H9 (cell line): ENCODE data around the gene PDE5A. TPM values are rescaled to one million over a fixed set of nuclear protein-coding genes. Genes with fewer than 3 reads are reported as not detected.

Experiments
- DNase-seq: peaks from one replicate; pipeline ENCODE4 v3.0.0-alpha.2; 2017
- H2AFZ ChIP-seq: one replicate; pipeline ENCODE4 v1.6.1; 2013; ENCODE audit warnings: mild to moderate bottlenecking, low read length, control low read depth, moderate library complexity
- H2AK5ac ChIP-seq: 2 replicates; pipeline ENCODE4 v1.6.1; 2013; ENCODE audit warnings: low read length, control low read depth, mixed read lengths; ENCODE audit not compliant: insufficient read length
- H2BK120ac ChIP-seq: one replicate; pipeline ENCODE4 v1.6.1; 2013; ENCODE audit warnings: low read depth, mild to moderate bottlenecking, low read length, control low read depth, inconsistent platforms; ENCODE audit not compliant: poor library complexity, severe bottlenecking
- H2BK12ac ChIP-seq: 2 replicates; pipeline ENCODE4 v1.6.1; 2013; ENCODE audit warnings: low read length, control low read depth, mixed read lengths, low read depth; ENCODE audit not compliant: insufficient read length
- H2BK15ac ChIP-seq: 2 replicates; pipeline ENCODE4 v1.6.1; 2013; ENCODE audit warnings: low read depth, low read length, control low read depth
- H2BK20ac ChIP-seq: one replicate; pipeline ENCODE4 v1.6.1; 2013; ENCODE audit warnings: low read depth, mild to moderate bottlenecking, low read length, control low read depth, inconsistent platforms; ENCODE audit not compliant: poor library complexity, severe bottlenecking
- H2BK5ac ChIP-seq: 2 replicates; pipeline ENCODE4 v1.6.1; 2013; ENCODE audit warnings: low read length, control low read depth, mixed read lengths; ENCODE audit not compliant: insufficient read length
- H3K14ac ChIP-seq: 2 replicates; pipeline ENCODE4 v1.6.1; 2013; ENCODE audit warnings: low read length, control low read depth; ENCODE audit not compliant: insufficient read depth
- H3K18ac ChIP-seq: 2 replicates; pipeline ENCODE4 v1.6.1; 2013; ENCODE audit warnings: low read depth, mild to moderate bottlenecking, mixed read lengths, low read length, control low read depth; ENCODE audit not compliant: insufficient read length
- H3K23ac ChIP-seq: 2 replicates; pipeline ENCODE4 v1.6.1; 2013; ENCODE audit warnings: low read length, control low read depth, mixed read lengths, low read depth; ENCODE audit not compliant: insufficient read length
- H3K23me2 ChIP-seq: 2 replicates; pipeline ENCODE4 v1.6.1; 2013; ENCODE audit warnings: low read depth, mild to moderate bottlenecking, mixed read lengths, low read length, control low read depth; ENCODE audit not compliant: insufficient read length, poor library complexity, severe bottlenecking
- H3K27ac ChIP-seq: 2 replicates; pipeline ENCODE4 v1.5.1; 2013; ENCODE audit warnings: low read length, control low read depth, mixed read lengths, low read depth; ENCODE audit not compliant: insufficient read length
- H3K27me3 ChIP-seq: 2 replicates; pipeline ENCODE4 v1.6.1; 2013; ENCODE audit warnings: low read length, control low read depth, inconsistent platforms; ENCODE audit not compliant: insufficient read depth
- H3K4ac ChIP-seq: 2 replicates; pipeline ENCODE4 v1.6.1; 2013; ENCODE audit warnings: low read depth, mild to moderate bottlenecking, control low read depth, inconsistent platforms, low read length, moderate library complexity
- H3K4me1 ChIP-seq: 2 replicates; pipeline ENCODE4 v1.6.1; 2013; ENCODE audit warnings: low read length, control low read depth, inconsistent platforms; ENCODE audit not compliant: insufficient read depth
- H3K4me2 ChIP-seq: 2 replicates; pipeline ENCODE4 v1.6.1; 2013; ENCODE audit warnings: low read length, control low read depth, mixed read lengths; ENCODE audit not compliant: insufficient read length, insufficient read depth
- H3K56ac ChIP-seq: 2 replicates; pipeline ENCODE4 v1.6.1; 2013; ENCODE audit warnings: low read depth, mild to moderate bottlenecking, mixed read lengths, low read length, control low read depth; ENCODE audit not compliant: insufficient read length
- H3K79me1 ChIP-seq: 2 replicates; pipeline ENCODE4 v1.6.1; 2013; ENCODE audit warnings: low read depth, mild to moderate bottlenecking, moderate library complexity, low read length, control low read depth, inconsistent platforms; ENCODE audit not compliant: insufficient read depth, poor library complexity, severe bottlenecking
- H3K79me2 ChIP-seq: 2 replicates; pipeline ENCODE4 v1.6.1; 2013; ENCODE audit warnings: low read length, control low read depth, inconsistent platforms; ENCODE audit not compliant: insufficient read depth
- H3K9ac ChIP-seq: 2 replicates; pipeline ENCODE4 v1.6.1; 2013; ENCODE audit warnings: low read length, control low read depth, mixed read lengths; ENCODE audit not compliant: insufficient read length; ENCODE audit errors: extremely low read depth
- H3K9me3 ChIP-seq: one replicate; pipeline ENCODE4 v1.6.1; 2013; ENCODE audit warnings: low read depth, low read length, inconsistent platforms; ENCODE audit not compliant: control insufficient read depth
- H3T11ph ChIP-seq: one replicate; pipeline ENCODE4 v1.6.1; 2013; ENCODE audit warnings: mild to moderate bottlenecking, low read length, control low read depth, inconsistent platforms
- H4K20me1 ChIP-seq: one replicate; pipeline ENCODE4 v1.6.1; 2013; ENCODE audit not compliant: control insufficient read depth, insufficient read length, insufficient read depth
- H4K5ac ChIP-seq: 2 replicates; pipeline ENCODE4 v1.6.1; 2013; ENCODE audit warnings: low read depth, mild to moderate bottlenecking, mixed read lengths, low read length, control low read depth; ENCODE audit not compliant: insufficient read length
- H4K8ac ChIP-seq: replicated peaks from 2 replicates; pipeline ENCODE4 v1.6.1; 2013; ENCODE audit warnings: low read length, control low read depth, mixed read lengths, low read depth; ENCODE audit not compliant: insufficient read length
- H4K91ac ChIP-seq: 2 replicates; pipeline ENCODE4 v1.6.1; 2013; ENCODE audit warnings: low read depth, mild to moderate bottlenecking, moderate library complexity, mixed read lengths, low read length, control low read depth; ENCODE audit not compliant: insufficient read length
- H3K27ac Mint-ChIP-seq, 3 experiments: 2 replicates in 2 of 3; 3 replicates in 1 of 3; pipeline ENCODE4 v1.8.0; 2020 to 2021; ENCODE audit warnings: mixed read lengths in 3 of 3, mild to moderate bottlenecking in 1 of 3, moderate library complexity in 1 of 3
- H3K27me3 Mint-ChIP-seq: 2 replicates; pipeline ENCODE4 v1.8.0; 2021; ENCODE audit warnings: low read depth, mild to moderate bottlenecking, moderate library complexity, mixed read lengths
- H3K36me3 Mint-ChIP-seq, 3 experiments: 2 replicates in 2 of 3; 3 replicates in 1 of 3; pipeline ENCODE4 v1.8.0; 2020 to 2021; ENCODE audit warnings: low read depth in 3 of 3, mixed read lengths in 3 of 3; ENCODE audit not compliant: insufficient read depth in 1 of 3
- H3K4me1 Mint-ChIP-seq, 2 experiments: 2 replicates each; pipeline ENCODE4 v1.8.0; 2020; ENCODE audit warnings: mixed read lengths in 2 of 2
- H3K4me3 Mint-ChIP-seq, 2 experiments: 2 replicates in 1 of 2; 3 replicates in 1 of 2; pipeline ENCODE4 v1.8.0; 2020 to 2021; ENCODE audit warnings: mild to moderate bottlenecking in 2 of 2, mixed read lengths in 2 of 2, moderate library complexity in 1 of 2
- H3K9me3 Mint-ChIP-seq, 2 experiments: 2 replicates in 1 of 2; 3 replicates in 1 of 2; pipeline ENCODE4 v1.8.0; 2020; ENCODE audit warnings: mild to moderate bottlenecking in 2 of 2, mixed read lengths in 2 of 2, moderate library complexity in 1 of 2
- total RNA-seq: library from RNA; stranded (reverse); gene quantifications from 2 replicates; pipeline ENCODE4 v1.2.1, GENCODE V29; 2021
- TF ChIP-seq, protein P1 (sequence below): fragments of 200-600 bp; sonication (generic); conservative IDR thresholded peaks from 3 replicates; pipeline ENCODE4 v1.8.0; 2021; ENCODE audit warnings: antibody characterized with exemption, mild to moderate bottlenecking

The PDE5A gene
- total RNA-seq, 1 experiment from 2014 or later = 15.7 TPM

DNA sequence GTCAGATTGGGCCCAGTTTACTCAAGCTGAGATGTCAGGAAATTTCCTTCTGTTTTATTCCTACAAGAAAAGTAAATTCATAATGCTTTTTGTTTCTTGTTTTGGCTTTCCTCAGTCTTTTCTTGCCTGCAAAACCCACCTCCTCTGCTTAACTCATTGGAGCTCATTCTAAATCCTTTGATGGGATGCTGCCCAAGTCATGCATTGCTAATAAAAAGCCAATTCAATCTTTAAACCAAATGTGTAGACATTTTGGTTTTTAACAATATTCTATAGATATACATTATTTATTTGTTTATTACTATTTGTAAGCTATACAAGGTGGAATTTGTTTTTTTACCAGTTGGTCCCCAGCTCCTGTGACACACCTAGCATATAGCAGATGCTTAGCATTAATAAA lies 13.2 kb upstream of the PDE5A start:
- no peaks in the 10 kb centered on the region for H3K27me3 ChIP-seq
- no peak overlapping the region for H4K8ac ChIP-seq
- H4K91ac ChIP-seq = no peak overlapping the region
- DNase-seq = no peak
- no peak overlapping the region for H2BK12ac ChIP-seq
- no peaks in the 10 kb centered on the region for H3K79me1 ChIP-seq
- Mint-ChIP-seq H3K4me1 (0 out of 4 replicates have a peak, but pooled peaks cover 0 to 2% of the 10 kb centered on the region in 2 experiments), H3K27me3 (no peaks in the 10 kb centered on the region; the same call in 1 of the 2 replicates), H3K4me3 (no peak overlapping the region), H3K9me3 (no peaks in the 10 kb centered on the region), H3K27ac (no peak overlapping the region), H3K36me3 (no peaks in the 10 kb centered on the region)
- H3K23me2 ChIP-seq = no peaks in the 10 kb centered on the region
- H3K14ac ChIP-seq = no peak overlapping the region
- H3K4ac ChIP-seq = no peak overlapping the region
- no peaks in the 10 kb centered on the region for H3K79me2 ChIP-seq
- TF ChIP-seq, protein P1, sequence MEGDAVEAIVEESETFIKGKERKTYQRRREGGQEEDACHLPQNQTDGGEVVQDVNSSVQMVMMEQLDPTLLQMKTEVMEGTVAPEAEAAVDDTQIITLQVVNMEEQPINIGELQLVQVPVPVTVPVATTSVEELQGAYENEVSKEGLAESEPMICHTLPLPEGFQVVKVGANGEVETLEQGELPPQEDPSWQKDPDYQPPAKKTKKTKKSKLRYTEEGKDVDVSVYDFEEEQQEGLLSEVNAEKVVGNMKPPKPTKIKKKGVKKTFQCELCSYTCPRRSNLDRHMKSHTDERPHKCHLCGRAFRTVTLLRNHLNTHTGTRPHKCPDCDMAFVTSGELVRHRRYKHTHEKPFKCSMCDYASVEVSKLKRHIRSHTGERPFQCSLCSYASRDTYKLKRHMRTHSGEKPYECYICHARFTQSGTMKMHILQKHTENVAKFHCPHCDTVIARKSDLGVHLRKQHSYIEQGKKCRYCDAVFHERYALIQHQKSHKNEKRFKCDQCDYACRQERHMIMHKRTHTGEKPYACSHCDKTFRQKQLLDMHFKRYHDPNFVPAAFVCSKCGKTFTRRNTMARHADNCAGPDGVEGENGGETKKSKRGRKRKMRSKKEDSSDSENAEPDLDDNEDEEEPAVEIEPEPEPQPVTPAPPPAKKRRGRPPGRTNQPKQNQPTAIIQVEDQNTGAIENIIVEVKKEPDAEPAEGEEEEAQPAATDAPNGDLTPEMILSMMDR = no peak
- H3K9ac ChIP-seq = no peak overlapping the region
- no peak overlapping the region for H2BK5ac ChIP-seq
- no peaks in the 10 kb centered on the region for H4K20me1 ChIP-seq
- no peak overlapping the region for H3K18ac ChIP-seq
- no peak overlapping the region for H3K56ac ChIP-seq
- H3K23ac ChIP-seq = no peak overlapping the region
- H3K4me2 ChIP-seq = no peak overlapping the region
- H2AFZ ChIP-seq = no peak overlapping the region
- no peaks in the 10 kb centered on the region for H3K4me1 ChIP-seq
- H3K27ac ChIP-seq = no peak overlapping the region
- H2BK15ac ChIP-seq = no peak overlapping the region
- no peak overlapping the region for H2BK20ac ChIP-seq
- no peaks in the 10 kb centered on the region for H3K9me3 ChIP-seq
- H2BK120ac ChIP-seq = no peak overlapping the region
- no peak overlapping the region for H2AK5ac ChIP-seq
- H3T11ph ChIP-seq = no peak overlapping the region
- no peak overlapping the region for H4K5ac ChIP-seq
